Neural cell (in vitro differentiated cells): ENCODE measurements around the gene DDX56.

Experiments used
- EP300 ChIP-seq: fragments of 450-650 bp; conservative IDR thresholded peaks from 2 replicates; pipeline ENCODE4 v1.6.1; 2014; ENCODE audit warnings: antibody characterized with exemption, mild to moderate bottlenecking, moderate library complexity; ENCODE audit not compliant: poor library complexity, severe bottlenecking
- EZH2 ChIP-seq: fragments of 200-600, 300-800 bp; shearing (Covaris generic), sonication (generic); IDR thresholded peaks from 2 replicates; pipeline ENCODE4 v1.6.1; 2014; ENCODE audit warnings: antibody characterized with exemption, low read length, borderline replicate concordance, mild to moderate bottlenecking; ENCODE audit not compliant: insufficient read depth, poor library complexity, severe bottlenecking
- MXI1 ChIP-seq: fragments of 450-650 bp; conservative IDR thresholded peaks from 2 replicates; pipeline ENCODE4 v1.6.1; 2014; ENCODE audit warnings: antibody characterized with exemption, mild to moderate bottlenecking; ENCODE audit not compliant: poor library complexity, severe bottlenecking
- POLR2AphosphoS5 ChIP-seq: IDR thresholded peaks from 2 replicates; pipeline ENCODE4 v1.6.1; 2012
- RAD21 ChIP-seq: fragments of 450-650 bp; conservative IDR thresholded peaks from 2 replicates; pipeline ENCODE4 v1.6.1; 2014; ENCODE audit warnings: antibody characterized with exemption, mild to moderate bottlenecking, moderate library complexity
- SMC3 ChIP-seq: fragments of 450-650 bp; conservative IDR thresholded peaks from 2 replicates; pipeline ENCODE4 v1.6.1; 2014; ENCODE audit warnings: antibody characterized with exemption, mild to moderate bottlenecking, moderate library complexity; ENCODE audit not compliant: poor library complexity
- TF ChIP-seq, protein P1 (sequence below): fragments of 450-650 bp; IDR thresholded peaks from 2 replicates; pipeline ENCODE4 v1.5.1; 2014; ENCODE audit warnings: antibody characterized with exemption, mild to moderate bottlenecking, moderate library complexity; ENCODE audit not compliant: poor library complexity, severe bottlenecking
- TF ChIP-seq, protein P2 (sequence below): IDR thresholded peaks from 2 replicates; pipeline ENCODE4 v1.6.1; 2012; ENCODE audit warnings: borderline replicate concordance

DNA sequence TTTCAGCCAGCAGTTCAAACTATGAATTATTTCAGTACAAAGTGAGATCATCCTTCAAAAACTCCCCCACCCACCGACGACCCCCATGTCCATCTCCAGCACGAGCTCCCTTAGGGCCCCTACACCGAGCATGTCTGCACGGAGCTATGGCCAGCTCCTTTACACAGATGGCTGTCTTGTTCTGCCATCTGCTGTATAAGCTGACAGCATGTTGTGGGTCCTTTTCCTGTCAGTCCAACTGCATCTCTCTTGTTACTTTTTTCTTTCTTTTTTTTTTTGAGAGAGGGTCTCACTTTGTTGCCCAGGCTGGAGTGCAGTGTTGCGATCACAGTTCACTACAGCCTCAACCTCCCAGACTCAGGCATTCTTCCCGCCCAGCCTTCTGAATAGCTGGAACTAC is 54.2 kb downstream of the DDX56 start:
- TF ChIP-seq, protein P1, sequence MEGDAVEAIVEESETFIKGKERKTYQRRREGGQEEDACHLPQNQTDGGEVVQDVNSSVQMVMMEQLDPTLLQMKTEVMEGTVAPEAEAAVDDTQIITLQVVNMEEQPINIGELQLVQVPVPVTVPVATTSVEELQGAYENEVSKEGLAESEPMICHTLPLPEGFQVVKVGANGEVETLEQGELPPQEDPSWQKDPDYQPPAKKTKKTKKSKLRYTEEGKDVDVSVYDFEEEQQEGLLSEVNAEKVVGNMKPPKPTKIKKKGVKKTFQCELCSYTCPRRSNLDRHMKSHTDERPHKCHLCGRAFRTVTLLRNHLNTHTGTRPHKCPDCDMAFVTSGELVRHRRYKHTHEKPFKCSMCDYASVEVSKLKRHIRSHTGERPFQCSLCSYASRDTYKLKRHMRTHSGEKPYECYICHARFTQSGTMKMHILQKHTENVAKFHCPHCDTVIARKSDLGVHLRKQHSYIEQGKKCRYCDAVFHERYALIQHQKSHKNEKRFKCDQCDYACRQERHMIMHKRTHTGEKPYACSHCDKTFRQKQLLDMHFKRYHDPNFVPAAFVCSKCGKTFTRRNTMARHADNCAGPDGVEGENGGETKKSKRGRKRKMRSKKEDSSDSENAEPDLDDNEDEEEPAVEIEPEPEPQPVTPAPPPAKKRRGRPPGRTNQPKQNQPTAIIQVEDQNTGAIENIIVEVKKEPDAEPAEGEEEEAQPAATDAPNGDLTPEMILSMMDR, result no peak
- TF ChIP-seq POLR2AphosphoS5 (no peak), EZH2 (no peak), MXI1 (no peak), SMC3 (no peak), EP300 (no peak), RAD21 (no peak)
- TF ChIP-seq, protein P2, sequence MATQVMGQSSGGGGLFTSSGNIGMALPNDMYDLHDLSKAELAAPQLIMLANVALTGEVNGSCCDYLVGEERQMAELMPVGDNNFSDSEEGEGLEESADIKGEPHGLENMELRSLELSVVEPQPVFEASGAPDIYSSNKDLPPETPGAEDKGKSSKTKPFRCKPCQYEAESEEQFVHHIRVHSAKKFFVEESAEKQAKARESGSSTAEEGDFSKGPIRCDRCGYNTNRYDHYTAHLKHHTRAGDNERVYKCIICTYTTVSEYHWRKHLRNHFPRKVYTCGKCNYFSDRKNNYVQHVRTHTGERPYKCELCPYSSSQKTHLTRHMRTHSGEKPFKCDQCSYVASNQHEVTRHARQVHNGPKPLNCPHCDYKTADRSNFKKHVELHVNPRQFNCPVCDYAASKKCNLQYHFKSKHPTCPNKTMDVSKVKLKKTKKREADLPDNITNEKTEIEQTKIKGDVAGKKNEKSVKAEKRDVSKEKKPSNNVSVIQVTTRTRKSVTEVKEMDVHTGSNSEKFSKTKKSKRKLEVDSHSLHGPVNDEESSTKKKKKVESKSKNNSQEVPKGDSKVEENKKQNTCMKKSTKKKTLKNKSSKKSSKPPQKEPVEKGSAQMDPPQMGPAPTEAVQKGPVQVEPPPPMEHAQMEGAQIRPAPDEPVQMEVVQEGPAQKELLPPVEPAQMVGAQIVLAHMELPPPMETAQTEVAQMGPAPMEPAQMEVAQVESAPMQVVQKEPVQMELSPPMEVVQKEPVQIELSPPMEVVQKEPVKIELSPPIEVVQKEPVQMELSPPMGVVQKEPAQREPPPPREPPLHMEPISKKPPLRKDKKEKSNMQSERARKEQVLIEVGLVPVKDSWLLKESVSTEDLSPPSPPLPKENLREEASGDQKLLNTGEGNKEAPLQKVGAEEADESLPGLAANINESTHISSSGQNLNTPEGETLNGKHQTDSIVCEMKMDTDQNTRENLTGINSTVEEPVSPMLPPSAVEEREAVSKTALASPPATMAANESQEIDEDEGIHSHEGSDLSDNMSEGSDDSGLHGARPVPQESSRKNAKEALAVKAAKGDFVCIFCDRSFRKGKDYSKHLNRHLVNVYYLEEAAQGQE, result no peak
